Left lobe of liver (tissue), 2 donors: Measurements from ENCODE around the gene CYP4Z1. TPM values are rescaled to one million over a fixed set of nuclear protein-coding genes. Genes with fewer than 3 reads are reported as not detected.
"Not testable (repeated sequence)": the region's sequence is repeated elsewhere in the genome, so short reads cannot be mapped to it uniquely, and the experiment has no call there.

Experiments
- ATAC-seq: fragments of 200-7000 bp; cut with Tn5 transposase; one replicate; pipeline ENCODE4 v1.9.1; 2020; ENCODE audit warnings: mild to moderate bottlenecking, moderate library complexity
- DNase-seq: peaks from one replicate; pipeline ENCODE4 v3.0.0-alpha.2; 2020; ENCODE audit warnings: low spot score
- total RNA-seq: library from RNA; stranded (reverse); gene quantifications from one replicate; pipeline ENCODE4 v1.2.1, GENCODE V29; 2021
- donor health status: DM: no; HTN: no; CAD: no; lungs with moderate emphysema.
- donor health status: DM: no; HTN: yes; CAD: no.

Gene CYP4Z1, protein sequence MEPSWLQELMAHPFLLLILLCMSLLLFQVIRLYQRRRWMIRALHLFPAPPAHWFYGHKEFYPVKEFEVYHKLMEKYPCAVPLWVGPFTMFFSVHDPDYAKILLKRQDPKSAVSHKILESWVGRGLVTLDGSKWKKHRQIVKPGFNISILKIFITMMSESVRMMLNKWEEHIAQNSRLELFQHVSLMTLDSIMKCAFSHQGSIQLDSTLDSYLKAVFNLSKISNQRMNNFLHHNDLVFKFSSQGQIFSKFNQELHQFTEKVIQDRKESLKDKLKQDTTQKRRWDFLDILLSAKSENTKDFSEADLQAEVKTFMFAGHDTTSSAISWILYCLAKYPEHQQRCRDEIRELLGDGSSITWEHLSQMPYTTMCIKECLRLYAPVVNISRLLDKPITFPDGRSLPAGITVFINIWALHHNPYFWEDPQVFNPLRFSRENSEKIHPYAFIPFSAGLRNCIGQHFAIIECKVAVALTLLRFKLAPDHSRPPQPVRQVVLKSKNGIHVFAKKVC
- 0.55 TPM for total RNA-seq

DNA sequence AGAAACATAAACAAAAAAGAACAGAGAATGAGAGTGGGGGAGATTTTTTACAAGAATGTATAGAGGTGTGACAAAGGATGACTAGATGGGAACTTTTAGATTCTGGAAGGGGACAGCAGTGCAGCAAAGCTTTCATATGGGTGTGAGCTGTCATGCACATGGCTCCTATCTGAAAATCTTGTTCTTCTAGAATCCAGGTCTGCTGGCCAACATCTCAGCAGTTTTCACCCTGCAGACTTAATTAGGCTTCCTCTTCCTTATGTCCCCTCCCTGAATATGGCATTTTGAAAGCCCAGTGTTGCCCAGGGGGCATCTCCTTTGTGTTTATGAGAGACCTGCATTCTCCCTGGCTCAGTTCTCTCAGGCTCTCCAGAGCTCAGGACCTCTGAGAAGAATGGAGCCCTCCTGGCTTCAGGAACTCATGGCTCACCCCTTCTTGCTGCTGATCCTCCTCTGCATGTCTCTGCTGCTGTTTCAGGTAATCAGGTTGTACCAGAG, at the start of gene CYP4Z1:
TSS of gene CYP4Z1 (plus strand) at position 135 of the 498 bp plus-strand sequence. CDS start at position 395, 260 bp downstream.
- no peak for DNase-seq
- no peak for ATAC-seq

DNA sequence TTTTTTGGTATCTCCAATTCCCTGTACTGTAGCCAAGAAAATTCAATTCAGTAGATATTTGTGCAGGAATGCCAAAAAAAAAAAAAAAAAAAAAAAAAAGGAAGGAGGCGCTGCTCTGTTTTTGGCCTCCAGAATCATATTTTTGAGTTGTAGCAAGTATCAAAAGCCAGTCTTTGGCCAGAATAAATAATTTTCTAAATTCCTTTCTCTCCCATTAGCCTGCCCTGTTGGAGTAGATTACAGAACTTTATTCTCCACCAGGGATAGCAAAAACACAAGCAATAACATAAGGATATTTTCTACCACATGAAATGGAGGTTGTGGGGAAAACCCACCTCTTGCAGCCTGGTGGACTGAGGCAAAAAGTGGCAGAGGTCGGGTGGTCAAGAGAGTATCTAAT, 46.0 kb upstream of the CYP4Z1 start:
- DNase-seq = no peak
- no peak for ATAC-seq

GRCh38 chr1:47023268-47024140, 43.5 kb upstream of the CYP4Z1 start, which contains the start of gene CYP4X1:
Gene CYP4X1 (plus strand): TSS chr1:47023669. CDS start chr1:47023818, 149 bp downstream.
- ATAC-seq = no peak
- DNase-seq = no peak

DNA sequence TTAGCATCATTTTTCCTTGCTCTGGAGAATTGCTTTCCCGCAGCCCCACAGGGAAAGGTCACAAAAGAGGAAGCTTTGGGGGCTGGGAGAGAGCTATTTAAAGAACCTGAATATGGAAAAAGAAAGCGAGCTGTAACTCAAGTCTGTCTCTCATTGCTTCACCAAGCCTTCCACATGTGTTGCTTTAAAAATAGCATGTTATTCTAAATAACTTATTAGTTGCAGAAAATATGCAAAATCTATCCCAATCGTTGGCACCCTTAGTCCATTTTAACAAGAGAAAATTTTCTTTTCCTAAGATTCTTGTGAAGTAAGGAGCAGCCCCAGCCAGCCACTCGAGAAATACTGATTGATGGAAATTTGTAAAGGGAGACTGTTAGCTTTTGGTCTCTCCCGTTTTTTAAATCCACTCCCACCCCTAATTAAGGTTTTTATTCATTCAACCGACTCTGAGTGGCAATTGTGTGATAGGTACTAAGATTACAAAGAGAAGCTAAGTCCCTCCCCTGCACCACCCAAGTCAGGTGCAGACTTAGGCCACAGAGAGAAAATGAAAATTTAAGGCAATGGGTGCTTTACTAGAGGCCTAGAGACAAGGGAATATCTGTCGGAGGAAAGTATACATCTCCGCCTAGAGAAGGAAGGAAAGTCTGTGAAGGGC, 42.8 kb upstream of the CYP4Z1 start:
- DNase-seq (no peak), ATAC-seq (no peak)

DNA sequence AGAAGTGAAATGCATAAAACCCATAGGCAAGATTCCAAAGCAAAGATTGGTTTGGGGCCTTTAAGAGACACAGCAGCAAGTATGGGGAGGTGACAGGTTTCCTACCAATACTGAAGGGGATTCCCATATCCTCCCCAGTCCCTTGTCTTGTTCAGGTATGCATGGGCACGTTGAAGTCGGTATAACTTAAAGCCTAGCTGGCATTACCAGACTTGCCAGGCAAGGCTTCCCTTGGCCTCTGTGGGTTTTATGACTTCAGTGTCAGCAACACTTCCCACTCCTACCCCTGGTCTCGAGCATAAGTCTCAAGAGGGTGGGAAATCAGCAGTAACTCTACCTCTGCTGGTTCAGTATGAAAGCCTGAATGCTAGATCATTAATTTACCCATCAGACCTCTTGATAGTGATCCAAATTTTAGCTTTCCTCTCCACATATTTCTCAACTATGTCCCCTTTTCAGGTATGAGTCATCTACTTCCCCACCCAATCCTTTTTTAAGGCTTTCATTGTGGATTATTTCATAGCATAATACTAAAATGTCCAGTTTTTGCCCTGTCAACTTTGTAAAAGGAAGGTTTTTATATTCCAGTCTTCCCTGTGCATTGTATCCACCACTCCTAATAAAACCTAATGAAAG, 36.7 kb upstream of the CYP4Z1 start:
- ATAC-seq = no peak

DNA sequence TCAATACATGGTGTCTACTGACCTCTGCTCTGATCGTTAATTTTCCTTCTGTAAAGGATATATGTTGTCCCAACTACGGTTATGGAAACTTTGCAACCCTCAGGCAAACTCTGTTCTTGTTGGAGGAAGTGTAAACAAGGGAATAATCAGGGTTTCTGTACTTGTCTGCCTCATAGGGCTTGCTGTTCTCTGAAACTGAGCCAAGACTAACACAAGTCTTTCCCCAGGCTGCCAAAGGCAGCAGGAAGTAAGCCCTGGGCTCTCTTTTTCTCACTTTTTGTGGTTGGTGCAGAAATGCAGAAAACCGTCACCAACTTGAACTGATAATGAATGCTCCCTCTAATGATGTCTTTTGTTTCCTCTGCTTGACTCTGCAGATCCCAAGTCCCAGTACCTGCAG, 36.0 kb upstream of the CYP4Z1 start:
- no peak for DNase-seq
- peak; percentile 94 for ATAC-seq

More for the DNA sequence above, 36.7 kb upstream of the CYP4Z1 start:
- no peak for DNase-seq

DNA sequence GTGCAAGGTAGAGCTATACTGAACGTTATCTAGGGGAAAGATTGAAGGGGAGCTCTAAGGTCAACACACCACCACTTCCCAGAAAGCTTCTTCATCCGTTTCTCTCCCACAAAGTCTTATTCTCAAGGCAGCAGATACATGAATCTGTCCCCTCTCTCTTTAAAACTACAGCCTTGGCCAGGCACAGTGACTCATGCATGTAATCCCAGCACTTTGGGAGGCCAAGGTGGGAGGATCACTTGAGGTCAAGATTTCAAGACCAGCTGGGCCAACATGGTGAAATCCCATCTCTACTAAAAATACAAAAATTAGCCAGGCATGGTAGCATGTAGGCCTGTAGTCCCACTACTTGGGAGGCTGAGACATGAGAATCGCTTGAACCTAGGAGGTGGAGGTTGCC, 35.4 kb upstream of the CYP4Z1 start:
- DNase-seq = no peak
- ATAC-seq = no peak

DNA sequence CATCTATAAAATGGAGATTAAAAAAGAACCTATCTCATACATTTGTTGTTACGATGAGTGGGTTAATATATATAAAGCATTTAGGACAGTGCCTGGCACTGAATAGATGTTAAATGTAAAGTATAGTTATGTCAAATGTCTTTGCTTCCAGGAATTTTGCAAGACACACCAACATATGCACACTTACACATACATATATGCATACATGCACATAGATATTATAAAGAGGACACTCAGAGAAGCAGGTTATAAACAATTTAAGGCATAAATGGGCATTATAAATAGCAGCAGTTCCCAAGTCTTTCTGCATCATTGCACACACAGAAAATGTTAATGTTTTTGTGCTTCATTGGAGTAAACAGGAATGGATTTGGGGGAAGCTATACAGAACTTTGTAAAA, 30.3 kb upstream of the CYP4Z1 start:
- ATAC-seq = no peak
- no peak for DNase-seq

- no peak for ATAC-seq
- DNase-seq = no peak
These were observed 7.7 kb upstream of the CYP4Z1 start for GRCh38 chr1:47059376-47059775.

DNA sequence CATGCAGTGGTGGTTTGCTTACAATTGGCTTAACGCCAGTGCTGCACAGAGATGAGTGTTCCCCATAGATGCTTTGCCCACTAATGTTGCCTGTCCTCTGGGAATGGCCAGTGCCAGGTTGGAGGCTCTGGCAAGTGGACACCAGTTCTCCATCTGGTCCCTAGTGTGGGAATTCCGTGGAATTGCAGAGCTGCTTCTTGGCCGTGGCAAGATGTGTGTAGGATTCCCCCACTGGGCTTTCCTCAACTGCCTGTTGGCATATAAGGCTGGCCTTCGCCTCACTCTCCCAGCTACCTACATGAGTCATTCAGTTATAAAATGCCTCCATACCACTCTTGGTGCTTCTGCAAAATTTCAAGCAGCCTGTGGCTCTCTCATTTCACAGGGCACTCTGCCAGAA, 2.0 kb downstream of the CYP4Z1 start:
- ATAC-seq, DNase-seq: not testable (repeated sequence)

- DNase-seq, ATAC-seq: not testable (repeated sequence)
These were observed 2.5 kb downstream of the CYP4Z1 start for GRCh38 chr1:47069509-47069908.

GRCh38 chr1:47089356-47089755, 22.3 kb downstream of the CYP4Z1 start:
- not testable (repeated sequence) for DNase-seq
- ATAC-seq = peak; percentile 83

- not testable (repeated sequence) for ATAC-seq, DNase-seq
These were observed 24.4 kb downstream of the CYP4Z1 start for GRCh38 chr1:47091476-47091875.

GRCh38 chr1:47104816-47105215, 37.8 kb downstream of the CYP4Z1 start:
- DNase-seq (no peak), ATAC-seq (no peak)

GRCh38 chr1:47106792-47107191, 39.8 kb downstream of the CYP4Z1 start:
- no peak for ATAC-seq
- DNase-seq = no peak

GRCh38 chr1:47107851-47108574, 41.0 kb downstream of the CYP4Z1 start:
- ATAC-seq, DNase-seq: not testable (repeated sequence)

GRCh38 chr1:47109482-47109881, 42.5 kb downstream of the CYP4Z1 start:
- not testable (repeated sequence) for ATAC-seq

DNA sequence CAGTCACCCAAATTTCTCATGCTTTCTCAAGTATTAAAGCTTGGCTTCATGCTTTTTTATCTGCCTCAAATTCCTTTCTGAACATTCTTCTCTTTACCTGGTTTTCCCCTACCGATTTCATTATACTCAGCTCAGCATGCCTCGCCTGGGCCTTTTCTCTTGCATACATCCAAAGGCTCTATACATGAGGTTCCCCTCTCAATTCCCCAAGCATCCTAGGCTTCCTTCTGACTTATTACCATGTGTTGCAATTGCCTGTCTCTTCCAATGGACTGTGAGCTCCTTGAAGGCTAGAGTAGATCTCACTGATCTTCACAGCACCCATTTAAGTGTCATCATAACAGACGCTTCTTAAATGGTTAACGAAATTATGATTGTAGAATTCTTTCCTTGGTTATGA, 46.1 kb downstream of the CYP4Z1 start:
- no peak for DNase-seq
- ATAC-seq = no peak

More at GRCh38 chr1:47109482-47109881, 42.5 kb downstream of the CYP4Z1 start:
- DNase-seq = not testable (repeated sequence)

DNA sequence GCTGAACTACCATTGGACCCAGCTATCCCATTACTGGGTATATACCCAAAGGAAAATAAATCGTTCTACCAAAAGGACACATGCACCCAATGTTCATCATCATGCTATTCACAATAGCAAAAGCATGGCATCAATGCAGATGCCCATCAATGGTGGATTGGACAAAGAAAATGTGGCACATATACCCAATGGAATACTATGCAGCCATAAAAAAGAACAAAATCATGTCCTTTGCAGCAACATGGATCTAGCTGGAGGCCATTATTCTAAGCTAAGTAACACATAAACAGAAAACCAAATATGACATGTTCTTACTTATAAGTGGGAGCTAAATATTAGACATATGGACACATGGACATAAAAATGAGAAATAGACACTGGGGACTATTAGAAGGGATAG, 54.0 kb downstream of the CYP4Z1 start:
- not testable (repeated sequence) for DNase-seq

More for the DNA sequence above, 54.0 kb downstream of the CYP4Z1 start:
- ATAC-seq = not testable (repeated sequence)
